Activated CD8-positive, alpha-beta T cell treated with anti-CD3 and anti-CD28 coated beads, Interleukin-2, amount 10 ng/mL, durations not matched to agents 7 days and 5 days (primary cell): ENCODE data around the gene CDT1. TPM values are rescaled to one million over a fixed set of nuclear protein-coding genes. Genes with fewer than 3 reads are reported as not detected.

Source experiments
- ATAC-seq: fragments of 150-1000 bp; cut with Tn5 transposase; one replicate; pipeline ENCODE4 v1.10.0; 2021; ENCODE audit warnings: moderate library complexity
- CTCF ChIA-PET: fragments of 350-600 bp; sonication (Branson Sonifier 250); formaldehyde crosslinking; loops from one replicate; lab custom pipeline; 2021; ENCODE audit warnings: antibody characterized with exemption; lab: Charles Lee
- POLR2A ChIA-PET: fragments of 350-600 bp; sonication (Branson Sonifier 250); formaldehyde crosslinking; loops from one replicate; lab custom pipeline; 2021; ENCODE audit warnings: antibody characterized with exemption; lab: Charles Lee
- DNase-seq: peaks from one replicate; pipeline ENCODE4 v3.0.0-alpha.2; 2020
- H3K27ac Mint-ChIP-seq: one replicate; pipeline ENCODE4 v1.8.0; 2021; ENCODE audit warnings: mild to moderate bottlenecking, mixed read lengths
- H3K27me3 Mint-ChIP-seq: one replicate; pipeline ENCODE4 v1.8.0; 2021; ENCODE audit warnings: low read depth, mixed read lengths
- H3K36me3 Mint-ChIP-seq: one replicate; pipeline ENCODE4 v1.8.0; 2021; ENCODE audit warnings: low read depth, mixed read lengths
- H3K4me1 Mint-ChIP-seq: one replicate; pipeline ENCODE4 v1.8.0; 2021; ENCODE audit warnings: low read depth, mixed read lengths
- H3K4me3 Mint-ChIP-seq: one replicate; pipeline ENCODE4 v1.8.0; 2021; ENCODE audit warnings: mild to moderate bottlenecking, mixed read lengths
- H3K9me3 Mint-ChIP-seq: one replicate; pipeline ENCODE4 v1.8.0; 2022; ENCODE audit warnings: mixed read lengths; ENCODE audit not compliant: insufficient read depth
- total RNA-seq, 2 experiments: library from RNA; stranded (reverse); gene quantifications; one replicate each; pipeline ENCODE4 v1.2.3, GENCODE V29; 2021

The CDT1 gene
- total RNA-seq, 2 experiments from 2014 or later = 126 to 132 TPM

DNA sequence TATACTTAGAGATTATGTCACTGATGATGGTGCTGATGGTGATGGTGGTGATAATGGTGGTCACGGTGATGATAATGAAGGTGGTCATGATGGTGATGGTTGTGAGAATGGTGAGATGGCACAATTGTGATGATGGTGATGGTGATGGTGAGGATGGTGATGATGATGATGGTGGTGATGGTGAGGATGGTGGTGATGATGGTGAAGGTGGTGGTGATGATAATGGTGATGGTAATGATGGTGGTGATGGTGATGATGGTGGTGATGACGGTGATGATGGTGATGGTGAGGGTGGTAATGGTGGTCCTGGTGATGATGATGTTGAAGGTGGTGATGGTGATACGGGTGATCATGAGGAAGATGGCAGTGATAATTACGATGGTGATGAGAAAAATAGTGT, 5.5 kb upstream of the CDT1 start:
- Mint-ChIP-seq H3K9me3 (no peaks in the 10 kb centered on the region), H3K4me1 (peaks cover 52% of the 10 kb centered on the region), H3K36me3 (peaks cover 16% of the 10 kb centered on the region), H3K27me3 (no peaks in the 10 kb centered on the region), H3K27ac (no peak overlapping the region), H3K4me3 (no peak overlapping the region)
- ChIA-PET POLR2A (interaction anchor here (4.2 kb wide), 1 partner anchor 13 kb away, joined by 27 read pairs; the partner anchor contains the start of gene APRT), CTCF (interaction anchor here (1.3 kb wide), 1 partner anchor 12 kb away, joined by 4 read pairs; no protein-coding TSS in a partner anchor)
- ATAC-seq (no peak), DNase-seq (no peak)

DNA sequence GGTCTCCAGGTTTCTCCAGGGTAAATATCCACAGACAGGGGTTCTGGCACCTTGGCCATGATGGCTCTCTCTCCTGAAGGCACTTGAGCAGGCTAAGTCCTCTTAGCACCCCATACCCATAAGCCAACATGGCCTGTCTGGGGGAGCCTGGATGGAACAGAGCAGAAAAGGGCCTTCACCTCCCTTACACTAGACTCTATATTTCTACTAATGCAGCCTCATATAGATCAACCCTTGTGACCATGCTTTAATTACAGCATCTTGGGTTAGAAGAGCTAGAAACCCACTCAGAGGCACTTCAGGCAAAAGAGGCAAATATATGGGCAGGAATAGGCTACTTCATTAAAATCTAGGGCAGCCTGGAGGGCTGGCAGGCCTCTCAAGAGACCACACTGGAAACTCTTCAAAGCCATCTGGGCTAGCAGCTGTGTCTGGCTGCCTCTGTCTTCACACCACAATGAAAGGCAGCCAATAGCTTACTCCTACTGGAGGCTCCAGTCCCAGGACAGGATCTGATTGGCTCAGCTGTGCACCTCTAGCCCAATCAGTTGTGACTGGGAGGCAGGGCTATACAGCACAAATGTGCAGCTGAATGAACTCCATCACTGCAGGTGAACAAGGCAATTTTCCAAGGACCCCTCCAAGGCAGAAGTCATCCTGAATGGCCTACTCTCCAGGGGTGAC, 4.7 kb upstream of the CDT1 start:
- DNase-seq (no peak), ATAC-seq (no peak)
- CTCF ChIA-PET = interaction anchor here (1.0 to 2.9 kb wide), 3 partner anchors 12 to 56 kb away, joined by 3 to 13 read pairs (median 3); partner anchors contain the start of gene PIEZO1
- Mint-ChIP-seq H3K27ac (no peak overlapping the region), H3K9me3 (no peaks in the 10 kb centered on the region), H3K4me3 (no peak overlapping the region), H3K36me3 (peaks cover 16% of the 10 kb centered on the region), H3K27me3 (no peaks in the 10 kb centered on the region), H3K4me1 (peaks cover 44% of the 10 kb centered on the region)
- POLR2A ChIA-PET = interaction anchor here (1.9 to 4.2 kb wide), 2 partner anchors 12 to 18 kb away, joined by 5 to 27 read pairs; partner anchors contain the start of gene APRT

DNA sequence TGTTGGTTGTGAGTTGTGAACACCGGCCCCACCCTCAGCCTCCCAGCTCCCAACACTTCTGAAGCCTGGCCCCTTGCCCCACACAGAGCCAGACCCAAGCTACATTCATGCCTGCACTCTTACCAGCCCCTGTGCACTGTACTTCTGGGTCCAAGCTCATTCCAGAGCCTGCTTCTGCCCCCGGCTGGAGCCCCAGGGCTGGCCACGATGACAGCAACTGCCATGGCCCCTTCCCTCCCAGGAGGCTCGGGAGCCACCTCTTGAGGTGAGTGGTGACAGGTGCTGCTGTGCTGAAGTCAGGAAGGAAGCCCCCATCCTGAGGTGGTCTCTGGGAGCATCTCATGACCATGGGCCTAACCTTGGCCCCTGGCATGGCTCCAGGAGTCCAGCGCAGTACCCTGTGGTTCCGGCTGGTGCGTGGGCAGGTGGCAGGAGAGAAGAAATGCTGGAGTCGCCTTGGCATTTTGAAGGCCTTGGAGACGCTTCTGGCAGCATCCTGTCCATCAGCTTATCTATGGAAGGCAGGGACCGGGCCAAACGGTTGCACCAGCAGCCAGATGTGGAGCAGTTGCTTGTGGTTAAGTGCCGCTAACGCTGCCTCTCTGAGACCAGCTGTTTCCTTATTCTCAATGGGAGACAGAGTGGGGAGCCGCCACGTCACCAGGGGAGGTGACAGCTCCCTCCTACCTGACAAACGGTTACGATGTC, 3.9 kb upstream of the CDT1 start:
- Mint-ChIP-seq H3K27me3 (no peaks in the 10 kb centered on the region), H3K4me3 (no peak overlapping the region), H3K36me3 (peaks cover 19% of the 10 kb centered on the region), H3K9me3 (no peaks in the 10 kb centered on the region), H3K4me1 (peaks cover 41% of the 10 kb centered on the region), H3K27ac (no peak overlapping the region)
- ATAC-seq = no peak
- ChIA-PET CTCF (interaction anchor here (1.0 to 2.9 kb wide), 4 partner anchors 11 to 56 kb away, joined by 3 to 13 read pairs (median 4); partner anchors contain the start of gene PIEZO1), POLR2A (interaction anchor here (1.9 to 4.2 kb wide), 2 partner anchors 11 to 19 kb away, joined by 5 to 27 read pairs; partner anchors contain the start of gene APRT)
- peak; percentile 55 for DNase-seq

DNA sequence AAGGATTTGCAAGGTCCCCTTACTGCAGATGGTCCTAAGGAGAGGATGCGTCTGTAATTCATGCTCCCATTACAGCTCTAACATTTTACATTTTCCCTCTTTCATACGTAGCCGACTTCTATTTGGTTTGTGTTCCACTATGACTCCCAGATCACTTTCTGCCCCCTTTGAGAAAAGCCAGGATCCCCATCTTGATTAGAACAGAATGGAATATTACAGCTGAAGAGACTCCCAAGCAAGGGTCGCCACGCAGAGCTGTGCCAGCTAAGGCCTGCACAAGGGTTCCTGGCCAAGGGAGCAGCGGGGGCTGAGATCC, 3.4 kb upstream of the CDT1 start:
- Mint-ChIP-seq H3K36me3 (peaks cover 19% of the 10 kb centered on the region), H3K4me3 (peak overlapping the region; percentile 25), H3K27me3 (no peaks in the 10 kb centered on the region), H3K27ac (no peak overlapping the region), H3K4me1 (peaks cover 36% of the 10 kb centered on the region), H3K9me3 (no peaks in the 10 kb centered on the region)
- DNase-seq = no peak
- no peak for ATAC-seq
- ChIA-PET POLR2A (interaction anchor here (1.9 to 4.2 kb wide), 2 partner anchors 11 to 20 kb away, joined by 5 to 27 read pairs; partner anchors contain the start of gene APRT), CTCF (interaction anchor here (0.6 to 2.9 kb wide), 5 partner anchors 12 to 57 kb away, joined by 3 to 13 read pairs (median 3); partner anchors contain the start of gene PIEZO1)

GRCh38 chr16:88804173-88804551, 573 bp downstream of the CDT1 start:
- peak overlapping the region; percentile 77 for H3K27ac Mint-ChIP-seq
- H3K27me3 Mint-ChIP-seq = no peaks in the 10 kb centered on the region
- DNase-seq (no peak), ATAC-seq (no peak)
- H3K36me3 Mint-ChIP-seq = peaks cover 50% of the 10 kb centered on the region
- peak overlapping the region; percentile 82 for H3K4me3 Mint-ChIP-seq
- ChIA-PET CTCF (no interaction called here), POLR2A (interaction anchor here (1.0 to 2.0 kb wide), 3 partner anchors 9 to 23 kb away, joined by 3 to 12 read pairs (median 3); no protein-coding TSS in a partner anchor)
- H3K9me3 Mint-ChIP-seq = no peaks in the 10 kb centered on the region
- peaks cover 46% of the 10 kb centered on the region for H3K4me1 Mint-ChIP-seq

GRCh38 chr16:88804552-88805339, 1.2 kb downstream of the CDT1 start:
- peaks cover 55% of the 10 kb centered on the region for H3K36me3 Mint-ChIP-seq
- POLR2A ChIA-PET = interaction anchor here (1.0 to 1.4 kb wide), 2 partner anchors 9 to 12 kb away, joined by 3 read pairs; no protein-coding TSS in a partner anchor
- peak overlapping the region; percentile 82 for H3K4me3 Mint-ChIP-seq
- H3K27me3 Mint-ChIP-seq = no peaks in the 10 kb centered on the region
- no peaks in the 10 kb centered on the region for H3K9me3 Mint-ChIP-seq
- peak overlapping the region; percentile 77 for H3K27ac Mint-ChIP-seq
- CTCF ChIA-PET = no interaction called here
- peak; percentile 67 for DNase-seq
- peaks cover 45% of the 10 kb centered on the region for H3K4me1 Mint-ChIP-seq
- ATAC-seq = peak; percentile 27

DNA sequence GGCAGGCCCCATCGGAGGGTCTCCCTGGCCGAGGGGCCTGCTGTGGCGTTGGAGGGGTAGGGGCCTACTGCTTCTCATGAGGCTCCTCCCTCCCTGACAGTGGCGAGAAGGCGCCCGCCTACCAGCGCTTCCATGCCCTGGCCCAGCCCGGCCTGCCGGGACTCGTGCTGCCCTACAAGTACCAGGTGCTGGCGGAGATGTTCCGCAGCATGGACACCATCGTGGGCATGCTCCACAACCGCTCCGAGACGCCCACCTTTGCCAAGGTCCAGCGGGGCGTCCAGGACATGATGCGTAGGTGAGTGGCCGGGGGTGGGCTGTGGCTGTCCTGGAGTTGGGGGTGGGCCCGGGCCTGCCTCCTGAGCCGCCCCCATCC, 1.7 kb downstream of the CDT1 start:
- Mint-ChIP-seq H3K27ac (no peak overlapping the region), H3K9me3 (no peaks in the 10 kb centered on the region), H3K36me3 (peaks cover 57% of the 10 kb centered on the region), H3K4me1 (peaks cover 45% of the 10 kb centered on the region), H3K27me3 (no peaks in the 10 kb centered on the region), H3K4me3 (peak overlapping the region; percentile 82)
- CTCF ChIA-PET = no interaction called here
- ATAC-seq (no peak), DNase-seq (no peak)
- POLR2A ChIA-PET = interaction anchor here (1.3 to 1.4 kb wide), 2 partner anchors 8 to 9 kb away, joined by 3 to 5 read pairs; no protein-coding TSS in a partner anchor

DNA sequence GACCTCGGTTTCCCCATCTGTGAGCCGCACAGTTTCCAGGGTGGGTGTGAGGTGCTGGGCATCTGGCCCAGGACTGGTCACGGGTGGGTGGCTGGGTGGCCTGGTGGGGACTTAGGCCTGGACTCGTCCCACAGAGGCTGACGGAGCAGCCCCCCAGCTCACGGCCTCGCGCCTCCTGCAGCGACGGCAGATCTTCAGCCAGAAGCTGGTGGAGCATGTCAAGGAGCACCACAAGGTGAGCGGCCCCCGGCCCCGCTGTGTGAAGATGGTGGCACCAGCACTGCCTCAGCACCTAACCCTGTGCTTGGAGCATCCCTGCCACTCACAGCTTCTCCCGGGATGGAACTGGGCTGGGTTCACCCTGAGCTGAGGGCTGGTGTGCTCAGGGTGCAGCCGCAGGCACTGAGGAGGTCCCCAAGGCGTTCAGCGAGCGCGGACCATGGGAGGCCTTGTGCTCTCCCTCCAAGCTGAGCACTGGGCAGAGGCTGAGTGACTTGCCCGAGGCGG, 2.4 kb downstream of the CDT1 start:
- CTCF ChIA-PET = no interaction called here
- ATAC-seq (no peak), DNase-seq (no peak)
- POLR2A ChIA-PET = interaction anchor here (1.3 kb wide), 1 partner anchor 10 kb away, joined by 5 read pairs; no protein-coding TSS in a partner anchor
- H3K27me3 Mint-ChIP-seq = no peaks in the 10 kb centered on the region
- H3K4me3 Mint-ChIP-seq = peak overlapping the region; percentile 38
- peaks cover 54% of the 10 kb centered on the region for H3K36me3 Mint-ChIP-seq
- no peaks in the 10 kb centered on the region for H3K9me3 Mint-ChIP-seq
- peaks cover 43% of the 10 kb centered on the region for H3K4me1 Mint-ChIP-seq
- peak overlapping the region; percentile 61 for H3K27ac Mint-ChIP-seq

DNA sequence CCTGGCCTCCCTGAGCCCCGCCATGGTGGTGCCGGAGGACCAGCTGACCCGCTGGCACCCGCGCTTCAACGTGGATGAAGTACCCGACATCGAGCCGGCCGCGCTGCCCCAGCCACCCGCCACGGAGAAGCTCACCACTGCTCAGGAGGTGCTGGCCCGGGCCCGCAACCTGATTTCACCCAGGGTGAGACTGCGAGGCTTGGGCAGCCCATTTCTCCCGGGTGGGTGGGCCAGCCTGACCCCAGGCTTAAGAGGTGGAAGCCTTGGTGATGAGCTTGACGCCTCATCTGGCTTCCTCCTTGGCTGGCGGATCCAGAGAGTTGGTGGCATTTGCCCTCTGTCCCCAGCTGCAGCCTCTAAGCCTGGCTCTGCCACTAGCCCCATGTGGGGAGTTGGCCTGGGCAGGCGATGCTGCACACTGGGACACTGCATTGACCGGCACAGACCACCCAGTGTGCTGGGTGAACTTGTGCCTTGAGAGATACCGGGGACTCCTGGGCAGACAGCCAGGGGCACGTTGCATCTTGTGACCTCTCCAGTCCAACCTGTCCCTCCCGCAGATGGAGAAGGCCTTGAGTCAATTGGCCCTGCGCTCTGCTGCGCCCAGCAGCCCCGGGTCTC, 3.0 kb downstream of the CDT1 start:
- Mint-ChIP-seq H3K27me3 (no peaks in the 10 kb centered on the region), H3K27ac (no peak overlapping the region), H3K4me1 (peaks cover 38% of the 10 kb centered on the region), H3K36me3 (peaks cover 49% of the 10 kb centered on the region), H3K9me3 (no peaks in the 10 kb centered on the region), H3K4me3 (peak overlapping the region; percentile 38)
- ATAC-seq (no peak), DNase-seq (no peak)
- POLR2A ChIA-PET = interaction anchor here (1.3 kb wide), 1 partner anchor 10 kb away, joined by 5 read pairs; no protein-coding TSS in a partner anchor
- CTCF ChIA-PET = no interaction called here

GRCh38 chr16:88807142-88807625, 3.6 kb downstream of the CDT1 start:
- ChIA-PET CTCF (no interaction called here), POLR2A (no interaction called here)
- ATAC-seq = no peak
- Mint-ChIP-seq H3K4me1 (peaks cover 36% of the 10 kb centered on the region), H3K27me3 (no peaks in the 10 kb centered on the region), H3K36me3 (peaks cover 49% of the 10 kb centered on the region), H3K4me3 (peak overlapping the region; percentile 15), H3K9me3 (no peaks in the 10 kb centered on the region), H3K27ac (no peak overlapping the region)
- no peak for DNase-seq
